Suprapubic skin (tissue), 4 donors: Measurements from ENCODE around the gene PLCL2. TPM values are rescaled to one million over a fixed set of nuclear protein-coding genes. Genes with fewer than 3 reads are reported as not detected.

Experiments used
- DNase-seq, 2 donors: peaks; one replicate each; pipeline ENCODE4 v3.0.0-alpha.2; 2019; ENCODE audit warnings: low spot score in 2 of 2
- H3K27ac ChIP-seq: fragments of 200-600 bp; sonication (generic); one replicate; pipeline ENCODE4 v1.5.1; 2019
- H3K27me3 ChIP-seq: fragments of 200-600 bp; sonication (generic); one replicate; pipeline ENCODE4 v1.5.1; 2019
- H3K36me3 ChIP-seq: fragments of 200-600 bp; sonication (generic); one replicate; pipeline ENCODE4 v1.5.1; 2019
- H3K4me1 ChIP-seq: fragments of 200-600 bp; sonication (generic); one replicate; pipeline ENCODE4 v1.5.1; 2019
- H3K4me3 ChIP-seq: fragments of 200-600 bp; sonication (generic); one replicate; pipeline ENCODE4 v1.5.1; 2019; ENCODE audit warnings: mild to moderate bottlenecking
- H3K9me3 ChIP-seq: fragments of 200-600 bp; sonication (generic); one replicate; pipeline ENCODE4 v1.5.1; 2019
- CTCF ChIP-seq, 2 donors: fragments of 200-600 bp in 1 of 2; fragments of 450-650 bp in 1 of 2; sonication (generic) in 1 of 2; IDR thresholded peaks; one replicate each; pipeline ENCODE4 v1.5.1; 2016 to 2019; ENCODE audit warnings: antibody characterized with exemption in 2 of 2, mild to moderate bottlenecking in 1 of 2, moderate library complexity in 1 of 2
- EP300 ChIP-seq: sonication (generic); formaldehyde crosslinking; IDR thresholded peaks from one replicate; pipeline ENCODE4 v1.6.1; 2017; ENCODE audit warnings: antibody characterized with exemption
- POLR2A ChIP-seq, 2 donors: fragments of 450-650 bp; IDR thresholded peaks; one replicate each; pipeline ENCODE4 v1.6.1; 2017; ENCODE audit warnings: antibody characterized with exemption in 2 of 2, mild to moderate bottlenecking in 2 of 2, moderate library complexity in 2 of 2
- POLR2AphosphoS5 ChIP-seq, 3 donors: sonication (generic); formaldehyde crosslinking; IDR thresholded peaks; one replicate each; pipeline ENCODE4 v1.6.1; 2017; ENCODE audit warnings: antibody characterized with exemption in 3 of 3
- WGBS: methylation state at CpG from one replicate; pipeline ENCODE4 v1.1.5; 2018; 5-methylcytosine and 5-hydroxymethylcytosine counted together
- total RNA-seq, 4 donors: library from RNA; depleted of rRNA; stranded (reverse); fragments of >200 nt; gene quantifications; one replicate each; pipeline ENCODE4 v1.1.0, GENCODE V29; 2016

Gene PLCL2
- total RNA-seq, 4 donors from 2014 or later, result 1.5 to 4.2 (median 1.9) TPM

- no peak for TF ChIP-seq EP300
- no peak for TF ChIP-seq POLR2AphosphoS5 (IDR thresholded peaks at IDR 0.05)
- no peak for TF ChIP-seq CTCF (IDR thresholded peaks at IDR 0.05)
- TF ChIP-seq POLR2A (IDR thresholded peaks at IDR 0.05), result no peak
- 74% methylated on average over 8 of the region's 8 CpGs for WGBS
These were observed 226.1 kb downstream of the PLCL2 start for GRCh38 chr3:17110660-17111396.

GRCh38 chr3:17111586-17111985 lies 226.8 kb downstream of the PLCL2 start:
- TF ChIP-seq POLR2A (IDR thresholded peaks at IDR 0.05), result no peak
- no peak for TF ChIP-seq POLR2AphosphoS5 (IDR thresholded peaks at IDR 0.05)
- TF ChIP-seq CTCF (IDR thresholded peaks at IDR 0.05), result no peak
- no peak for TF ChIP-seq EP300
- no peaks in the 10 kb centered on the region for H3K36me3 ChIP-seq
- 84% methylated on average over 3 of the region's 3 CpGs for WGBS
- H3K27me3 ChIP-seq, result no peaks in the 10 kb centered on the region
- no peaks in the 10 kb centered on the region for H3K9me3 ChIP-seq
- H3K4me3 ChIP-seq, result no peak overlapping the region
- no peak for DNase-seq
- H3K27ac ChIP-seq, result no peak overlapping the region
- no peaks in the 10 kb centered on the region for H3K4me1 ChIP-seq

More at GRCh38 chr3:17110660-17111396, 226.1 kb downstream of the PLCL2 start:
- H3K27ac ChIP-seq, result no peak overlapping the region
- H3K4me3 ChIP-seq, result no peak overlapping the region
- no peaks in the 10 kb centered on the region for H3K9me3 ChIP-seq
- H3K4me1 ChIP-seq, result no peaks in the 10 kb centered on the region
- no peak for DNase-seq
- H3K27me3 ChIP-seq, result no peaks in the 10 kb centered on the region
- H3K36me3 ChIP-seq, result no peaks in the 10 kb centered on the region

- no peaks in the 10 kb centered on the region for H3K4me1 ChIP-seq
- no peaks in the 10 kb centered on the region for H3K36me3 ChIP-seq
- no peaks in the 10 kb centered on the region for H3K9me3 ChIP-seq
- no peak overlapping the region for H3K4me3 ChIP-seq
- WGBS, result 94% methylated on average over 3 of the region's 3 CpGs
- no peak for DNase-seq
- H3K27ac ChIP-seq, result no peak overlapping the region
- TF ChIP-seq EP300 (no peak), CTCF (IDR thresholded peaks at IDR 0.05) (no peak), POLR2A (IDR thresholded peaks at IDR 0.05) (no peak), POLR2AphosphoS5 (IDR thresholded peaks at IDR 0.05) (no peak)
- no peaks in the 10 kb centered on the region for H3K27me3 ChIP-seq
These were observed 230.4 kb downstream of the PLCL2 start for GRCh38 chr3:17115186-17115585.

- 89% methylated on average over 8 of the region's 8 CpGs for WGBS
- no peak for DNase-seq
- Histone ChIP-seq H3K9me3 (no peaks in the 10 kb centered on the region), H3K4me1 (no peaks in the 10 kb centered on the region), H3K27me3 (no peaks in the 10 kb centered on the region), H3K36me3 (no peaks in the 10 kb centered on the region), H3K27ac (no peak overlapping the region), H3K4me3 (no peak overlapping the region)
- TF ChIP-seq EP300 (no peak), POLR2A (IDR thresholded peaks at IDR 0.05) (no peak), CTCF (IDR thresholded peaks at IDR 0.05) (no peak), POLR2AphosphoS5 (IDR thresholded peaks at IDR 0.05) (no peak)
These were observed 231.3 kb downstream of the PLCL2 start for GRCh38 chr3:17116007-17116600.

- no peaks in the 10 kb centered on the region for H3K4me1 ChIP-seq
- no peaks in the 10 kb centered on the region for H3K36me3 ChIP-seq
- no peak for TF ChIP-seq EP300
- no peak for TF ChIP-seq POLR2A (IDR thresholded peaks at IDR 0.05)
- no peak for TF ChIP-seq CTCF (IDR thresholded peaks at IDR 0.05)
- no peak for TF ChIP-seq POLR2AphosphoS5 (IDR thresholded peaks at IDR 0.05)
- no peak for DNase-seq
- no peak overlapping the region for H3K27ac ChIP-seq
- H3K4me3 ChIP-seq, result no peak overlapping the region
- no peaks in the 10 kb centered on the region for H3K27me3 ChIP-seq
- 85% methylated on average over 4 of the region's 6 CpGs for WGBS
- H3K9me3 ChIP-seq, result peaks cover 4% of the 10 kb centered on the region
These were observed 234.0 kb downstream of the PLCL2 start for GRCh38 chr3:17118771-17119170.
